Esophagus squamous epithelium (tissue), 4 donors: Measurements from ENCODE around the gene RAB27B.

Source experiments
- POLR2A ChIP-seq, 4 donors: fragments of 450-650 bp; IDR thresholded peaks; one replicate each; pipeline ENCODE4 v1.6.1; 2017; ENCODE audit warnings: antibody characterized with exemption in 4 of 4, mild to moderate bottlenecking in 4 of 4, moderate library complexity in 3 of 4
- TF ChIP-seq, protein P1 (sequence below), 6 experiments: fragments of 450-650 bp in 4 of 6; fragments of 200-600 bp in 2 of 6; sonication (generic) in 2 of 6; IDR thresholded peaks; one replicate each; pipeline ENCODE4 v1.5.1; 2016 to 2019; ENCODE audit warnings: antibody characterized with exemption in 6 of 6, mild to moderate bottlenecking in 4 of 6, moderate library complexity in 4 of 6

DNA sequence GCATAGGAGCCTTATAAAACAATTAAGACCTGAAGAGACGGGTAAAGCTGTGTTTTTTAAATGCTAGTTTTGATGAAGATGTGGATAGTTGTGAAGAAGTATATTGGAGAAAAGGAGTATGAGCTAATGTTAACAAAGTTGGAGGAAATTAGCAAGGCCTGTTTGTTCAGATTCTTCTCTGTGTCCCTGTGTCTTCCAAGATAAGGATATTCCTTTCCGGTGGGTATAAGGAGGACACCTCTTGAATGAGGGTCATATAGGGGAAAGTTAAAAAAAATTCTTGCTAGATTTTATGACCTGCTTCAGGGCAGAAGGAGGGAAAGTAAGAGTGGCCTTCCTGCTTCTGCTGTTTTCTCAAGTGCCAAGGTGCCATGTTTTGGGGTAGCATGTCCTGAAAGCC lies 72.0 kb downstream of the RAB27B start:
- TF ChIP-seq, protein P1, sequence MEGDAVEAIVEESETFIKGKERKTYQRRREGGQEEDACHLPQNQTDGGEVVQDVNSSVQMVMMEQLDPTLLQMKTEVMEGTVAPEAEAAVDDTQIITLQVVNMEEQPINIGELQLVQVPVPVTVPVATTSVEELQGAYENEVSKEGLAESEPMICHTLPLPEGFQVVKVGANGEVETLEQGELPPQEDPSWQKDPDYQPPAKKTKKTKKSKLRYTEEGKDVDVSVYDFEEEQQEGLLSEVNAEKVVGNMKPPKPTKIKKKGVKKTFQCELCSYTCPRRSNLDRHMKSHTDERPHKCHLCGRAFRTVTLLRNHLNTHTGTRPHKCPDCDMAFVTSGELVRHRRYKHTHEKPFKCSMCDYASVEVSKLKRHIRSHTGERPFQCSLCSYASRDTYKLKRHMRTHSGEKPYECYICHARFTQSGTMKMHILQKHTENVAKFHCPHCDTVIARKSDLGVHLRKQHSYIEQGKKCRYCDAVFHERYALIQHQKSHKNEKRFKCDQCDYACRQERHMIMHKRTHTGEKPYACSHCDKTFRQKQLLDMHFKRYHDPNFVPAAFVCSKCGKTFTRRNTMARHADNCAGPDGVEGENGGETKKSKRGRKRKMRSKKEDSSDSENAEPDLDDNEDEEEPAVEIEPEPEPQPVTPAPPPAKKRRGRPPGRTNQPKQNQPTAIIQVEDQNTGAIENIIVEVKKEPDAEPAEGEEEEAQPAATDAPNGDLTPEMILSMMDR (IDR thresholded peaks at IDR 0.05) = no peak
- no peak for TF ChIP-seq POLR2A (IDR thresholded peaks at IDR 0.05)
